GM21576 (cell line): Measurements from ENCODE around the gene SIM1.

ENCODE experiments used
- ATAC-seq: cut with Tn5 transposase; IDR thresholded peaks from one replicate; pipeline ENCODE4 v1.9.1; 2021; ENCODE audit warnings: mild to moderate bottlenecking, moderate library complexity; ENCODE audit not compliant: unreplicated experiment

Gene SIM1

GRCh38 chr6:100473182-100473581, 8.5 kb upstream of the SIM1 start:
- ATAC-seq: no peak

- ATAC-seq: peak; percentile 91
Observed at GRCh38 chr6:100472674-100473073, 8.0 kb upstream of the SIM1 start.

GRCh38 chr6:100470422-100471120, 5.8 kb upstream of the SIM1 start:
- no peak for ATAC-seq

- ATAC-seq: no peak
Observed at GRCh38 chr6:100469101-100469859, 4.6 kb upstream of the SIM1 start.

- ATAC-seq: no peak
Observed at GRCh38 chr6:100468016-100468622, 3.4 kb upstream of the SIM1 start.

- no peak for ATAC-seq
Observed at GRCh38 chr6:100467129-100468015, 2.7 kb upstream of the SIM1 start.

- no peak for ATAC-seq
Observed at GRCh38 chr6:100466410-100467128, 1.8 kb upstream of the SIM1 start.

- ATAC-seq: no peak
Observed at GRCh38 chr6:100465701-100466409, 1.1 kb upstream of the SIM1 start.

- no peak for ATAC-seq
Observed at GRCh38 chr6:100464162-100464851, 414 bp downstream of the SIM1 start.

- no peak for ATAC-seq
Observed at GRCh38 chr6:100463630-100464161, 1.0 kb downstream of the SIM1 start.

- no peak for ATAC-seq
Observed at GRCh38 chr6:100462706-100463629, 1.8 kb downstream of the SIM1 start.

- no peak for ATAC-seq
Observed at GRCh38 chr6:100461917-100462705, 2.6 kb downstream of the SIM1 start.

- no peak for ATAC-seq
Observed at GRCh38 chr6:100461278-100461916, 3.3 kb downstream of the SIM1 start.

GRCh38 chr6:100460650-100461204, 4.0 kb downstream of the SIM1 start:
- no peak for ATAC-seq

GRCh38 chr6:100459592-100460184, 5.0 kb downstream of the SIM1 start:
- ATAC-seq: no peak
